Fibroblast of lung (primary cell): ENCODE measurements around the gene GPC5. TPM values are rescaled to one million over a fixed set of nuclear protein-coding genes. Genes with fewer than 3 reads are reported as not detected.

Experiments used
- DNase-seq, 2 donors: peaks; one replicate each; pipeline versions ENCODE4 v3.0.0 to v3.0.0-alpha.2; 2010; ENCODE audit warnings: low read depth in 2 of 2
- H2AFZ ChIP-seq: 2 replicates; pipeline ENCODE4 v1.5.1; 2012; ENCODE audit warnings: low read length, control low read depth, inconsistent platforms
- H3K27ac ChIP-seq: 2 replicates; pipeline ENCODE4 v1.5.1; 2011; ENCODE audit warnings: low read length, control low read depth; ENCODE audit not compliant: insufficient read depth
- H3K27me3 ChIP-seq: 2 replicates; pipeline ENCODE4 v1.5.1; 2011; ENCODE audit warnings: mild to moderate bottlenecking, low read length; ENCODE audit not compliant: control insufficient read depth, insufficient read depth
- H3K36me3 ChIP-seq: 2 replicates; pipeline ENCODE4 v1.5.1; 2011; ENCODE audit warnings: low read length; ENCODE audit not compliant: control insufficient read depth, insufficient read depth
- H3K4me1 ChIP-seq: 2 replicates; pipeline ENCODE4 v1.5.1; 2011; ENCODE audit warnings: low read length; ENCODE audit not compliant: control insufficient read depth, insufficient read depth; ENCODE audit errors: extremely low read depth
- H3K4me2 ChIP-seq: 2 replicates; pipeline ENCODE4 v1.5.1; 2011; ENCODE audit warnings: low read length, control low read depth; ENCODE audit not compliant: insufficient read depth; ENCODE audit errors: extremely low read depth
- H3K4me3 ChIP-seq, 4 experiments: fragments of 200-600 bp in 1 of 4; sonication (generic) in 1 of 4; replicated peaks in 1 of 4; 2 replicates each; pipeline ENCODE4 v1.5.1; 2011 to 2016; ENCODE audit warnings: low read length in 4 of 4, low read depth in 3 of 4, mild to moderate bottlenecking in 3 of 4, control low read depth in 2 of 4, inconsistent platforms in 1 of 4, mixed read lengths in 1 of 4; ENCODE audit not compliant: insufficient read depth in 1 of 4; ENCODE audit errors: control extremely low read depth in 1 of 4
- H3K79me2 ChIP-seq: 2 replicates; pipeline ENCODE4 v1.5.1; 2012; ENCODE audit warnings: mild to moderate bottlenecking, low read length, inconsistent platforms; ENCODE audit not compliant: control insufficient read depth, insufficient read depth
- H3K9ac ChIP-seq: 2 replicates; pipeline ENCODE4 v1.5.1; 2011; ENCODE audit warnings: mild to moderate bottlenecking, low read length, control low read depth; ENCODE audit not compliant: insufficient read depth
- H3K9me3 ChIP-seq: 2 replicates; pipeline ENCODE4 v1.5.1; 2012; ENCODE audit warnings: low read depth, low read length; ENCODE audit not compliant: control insufficient read depth, insufficient read depth
- H4K20me1 ChIP-seq: 2 replicates; pipeline ENCODE4 v1.5.1; 2011; ENCODE audit warnings: low read length; ENCODE audit not compliant: control insufficient read depth, insufficient read depth; ENCODE audit errors: extremely low read depth
- EZH2 ChIP-seq: IDR thresholded peaks from 2 replicates; pipeline ENCODE4 v1.5.1; 2012; ENCODE audit warnings: low read length, control low read depth, mild to moderate bottlenecking; ENCODE audit errors: missing control alignments
- polyA plus RNA-seq, 2 donors: library from polyadenylated mRNA; depleted of rRNA in 1 of 2; stranded (reverse) in 1 of 2; unstranded in 1 of 2; fragments of >200 nt; gene quantifications; 2 replicates each; pipeline ENCODE4 v1.2.1, GENCODE V29; 2011 to 2012; ENCODE audit warnings: missing spikeins in 1 of 2
- total RNA-seq: library from RNA; depleted of rRNA; stranded (reverse); fragments of >200 nt; gene quantifications from 2 replicates; pipeline ENCODE4 v1.2.1, GENCODE V29; 2014
- TF ChIP-seq, protein P1 (sequence below), 2 donors: IDR thresholded peaks in 1 of 2; conservative IDR thresholded peaks in 1 of 2; 1 replicate in 1 of 2; 2 replicates in 1 of 2; pipeline ENCODE4 v1.5.1; 2011 to 2012; ENCODE audit warnings: low read length in 2 of 2, control low read depth in 1 of 2, inconsistent platforms in 1 of 2, low read depth in 1 of 2, mild to moderate bottlenecking in 1 of 2

GPC5 gene
- total and polyA plus RNA-seq, 2 donors (not counting 1 experiment from before 2014, with no cell fraction given): 0.17 TPM; not detected in 1

DNA sequence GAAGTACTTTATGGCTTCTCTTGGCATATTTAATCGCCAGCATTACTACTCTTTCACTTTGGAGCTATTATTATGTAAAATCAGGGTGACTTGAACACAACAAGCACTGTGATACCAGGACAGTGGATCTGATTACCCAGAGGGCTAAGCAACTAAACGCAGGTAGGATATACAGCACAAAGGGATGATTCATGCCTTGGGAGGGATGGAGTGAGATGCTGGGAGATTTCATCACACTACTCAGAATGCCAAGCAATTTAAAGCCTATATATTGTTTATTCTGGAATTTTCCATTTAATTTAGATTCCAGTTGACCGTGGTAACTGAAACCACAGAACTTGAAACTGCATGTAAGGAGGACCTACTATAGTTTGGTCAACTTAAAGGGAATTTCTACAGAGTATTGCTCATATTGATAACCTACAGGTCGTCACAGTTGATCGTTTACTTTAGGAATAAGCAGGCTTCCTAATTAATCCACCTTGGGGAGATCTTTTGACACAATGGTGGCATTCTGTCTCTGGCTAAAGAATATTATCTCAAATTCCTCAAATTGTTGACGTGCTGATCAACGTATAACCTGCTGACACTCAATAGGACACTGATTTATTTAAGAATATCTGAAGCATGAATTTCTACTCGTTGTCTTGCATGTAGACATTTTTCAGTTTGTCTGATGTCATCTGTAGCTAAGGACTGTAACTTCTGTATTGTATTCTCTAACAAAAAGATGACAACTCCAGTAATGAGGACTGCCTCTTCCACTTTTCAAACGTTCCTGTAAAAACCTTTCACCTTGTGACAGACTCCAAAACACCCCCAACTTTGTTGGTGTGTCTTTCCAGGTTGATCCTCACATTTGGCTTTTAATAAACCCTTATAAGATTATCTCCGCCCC, 254.2 kb downstream of the GPC5 start:
- no peak overlapping the region for H3K4me3 ChIP-seq
- no peak for TF ChIP-seq EZH2
- no peak overlapping the region for H2AFZ ChIP-seq
- no peak for DNase-seq
- no peaks in the 10 kb centered on the region for H3K4me1 ChIP-seq
- no peaks in the 10 kb centered on the region for H3K27me3 ChIP-seq
- H3K79me2 ChIP-seq: no peaks in the 10 kb centered on the region
- H3K27ac ChIP-seq: no peak overlapping the region
- H3K9me3 ChIP-seq: no peaks in the 10 kb centered on the region
- H4K20me1 ChIP-seq: no peaks in the 10 kb centered on the region
- no peak overlapping the region for H3K9ac ChIP-seq
- no peaks in the 10 kb centered on the region for H3K36me3 ChIP-seq
- H3K4me2 ChIP-seq: no peak overlapping the region

DNA sequence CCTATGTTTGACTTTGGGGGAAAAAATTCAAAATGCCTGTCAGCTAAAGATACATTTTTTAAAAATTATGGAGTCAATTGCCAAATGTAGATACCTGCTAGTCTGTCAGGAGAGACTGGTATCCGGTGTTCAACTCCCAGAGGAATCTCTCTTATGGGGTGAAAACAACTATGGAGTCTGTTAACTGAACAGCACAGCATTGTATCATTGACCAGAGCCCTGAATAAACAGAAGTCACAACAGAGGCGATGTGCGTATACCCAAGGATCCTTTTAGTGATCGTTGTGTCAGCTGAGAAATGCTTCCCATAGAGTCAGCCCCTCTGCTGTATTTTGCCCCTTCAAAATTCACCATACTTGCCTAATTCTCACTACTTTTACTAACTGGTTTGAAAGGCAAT, 257.3 kb downstream of the GPC5 start:
- Histone ChIP-seq H4K20me1 (no peaks in the 10 kb centered on the region), H3K4me2 (no peak overlapping the region)
- DNase-seq: no peak

DNA sequence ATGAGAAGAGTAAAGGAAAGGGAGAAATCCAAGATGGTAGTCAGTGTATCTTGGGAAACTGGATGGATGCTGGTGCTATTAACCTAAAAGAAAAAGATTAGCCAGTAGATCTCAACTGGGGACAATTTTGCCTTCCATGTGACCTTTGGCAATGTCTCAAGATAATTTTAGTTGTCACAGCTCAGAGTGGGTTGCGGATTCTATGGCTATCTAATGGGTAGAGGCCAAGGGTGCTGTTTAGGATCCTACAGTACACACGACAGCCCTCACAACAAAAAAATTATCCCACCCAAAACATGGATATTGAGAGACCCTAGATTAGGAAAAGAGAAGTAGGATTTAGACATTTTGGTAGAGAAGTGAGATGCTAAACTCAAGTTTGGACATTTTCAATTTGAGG, 258.9 kb downstream of the GPC5 start:
- no peak for DNase-seq
- H3K4me3 ChIP-seq: no peak overlapping the region
- TF ChIP-seq, protein P1, sequence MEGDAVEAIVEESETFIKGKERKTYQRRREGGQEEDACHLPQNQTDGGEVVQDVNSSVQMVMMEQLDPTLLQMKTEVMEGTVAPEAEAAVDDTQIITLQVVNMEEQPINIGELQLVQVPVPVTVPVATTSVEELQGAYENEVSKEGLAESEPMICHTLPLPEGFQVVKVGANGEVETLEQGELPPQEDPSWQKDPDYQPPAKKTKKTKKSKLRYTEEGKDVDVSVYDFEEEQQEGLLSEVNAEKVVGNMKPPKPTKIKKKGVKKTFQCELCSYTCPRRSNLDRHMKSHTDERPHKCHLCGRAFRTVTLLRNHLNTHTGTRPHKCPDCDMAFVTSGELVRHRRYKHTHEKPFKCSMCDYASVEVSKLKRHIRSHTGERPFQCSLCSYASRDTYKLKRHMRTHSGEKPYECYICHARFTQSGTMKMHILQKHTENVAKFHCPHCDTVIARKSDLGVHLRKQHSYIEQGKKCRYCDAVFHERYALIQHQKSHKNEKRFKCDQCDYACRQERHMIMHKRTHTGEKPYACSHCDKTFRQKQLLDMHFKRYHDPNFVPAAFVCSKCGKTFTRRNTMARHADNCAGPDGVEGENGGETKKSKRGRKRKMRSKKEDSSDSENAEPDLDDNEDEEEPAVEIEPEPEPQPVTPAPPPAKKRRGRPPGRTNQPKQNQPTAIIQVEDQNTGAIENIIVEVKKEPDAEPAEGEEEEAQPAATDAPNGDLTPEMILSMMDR (conservative IDR thresholded peaks at IDR 0.05 in 1 of 2, IDR thresholded peaks at IDR 0.05 in 1 of 2; ENCODE audit: low read depth in 1 of 2, low read length in 2 of 2): no peak
- TF ChIP-seq EZH2: no peak
- H2AFZ ChIP-seq: no peak overlapping the region
- H3K9me3 ChIP-seq: no peaks in the 10 kb centered on the region
- no peaks in the 10 kb centered on the region for H3K4me1 ChIP-seq
- no peaks in the 10 kb centered on the region for H3K36me3 ChIP-seq
- no peaks in the 10 kb centered on the region for H3K79me2 ChIP-seq
- no peak overlapping the region for H3K9ac ChIP-seq
- H3K4me2 ChIP-seq: no peak overlapping the region
- H4K20me1 ChIP-seq: no peaks in the 10 kb centered on the region
- no peak overlapping the region for H3K27ac ChIP-seq
- no peaks in the 10 kb centered on the region for H3K27me3 ChIP-seq

More for the DNA sequence above, 257.3 kb downstream of the GPC5 start:
- Histone ChIP-seq H3K27ac (no peak overlapping the region), H3K27me3 (no peaks in the 10 kb centered on the region), H3K9me3 (no peaks in the 10 kb centered on the region), H3K4me3 (no peak overlapping the region), H3K79me2 (no peaks in the 10 kb centered on the region), H3K36me3 (no peaks in the 10 kb centered on the region), H3K9ac (no peak overlapping the region), H2AFZ (no peak overlapping the region), H3K4me1 (no peaks in the 10 kb centered on the region)
- no peak for TF ChIP-seq EZH2
- TF ChIP-seq, protein P1 (conservative IDR thresholded peaks at IDR 0.05 in 1 of 2, IDR thresholded peaks at IDR 0.05 in 1 of 2; ENCODE audit: low read depth in 1 of 2, low read length in 2 of 2): no peak
